Measurements from ENCODE around the gene NAA80. TPM values are rescaled to one million over a fixed set of nuclear protein-coding genes. Genes with fewer than 3 reads are reported as not detected.
A peak's percentile ranks its signal among the peaks of the same experiment; 100 is the strongest.

The NAA80 gene
- total and polyA plus RNA-seq, 2 of the 13 experiments (the other 11 are each of a cell fraction or from before 2014, with no cell fraction given): 3.4 to 8.7 TPM

- no peak for TF ChIP-seq IKZF4 (CRISPR knock-in tag; IDR thresholded peaks at IDR 0.05; ENCODE audit: borderline replicate concordance, low read depth, not compliant biosample characterization)
- peak; percentile 78; the same call in 1 of the 2 replicates for TF ChIP-seq ZNF124 (CRISPR knock-in tag; IDR thresholded peaks at IDR 0.05)
- TF ChIP-seq HES4 (CRISPR knock-in tag; IDR thresholded peaks at IDR 0.05; ENCODE audit: borderline replicate concordance): 0 out of 2 replicates have a peak, but pooled peaks have one; percentile 48
- TF ChIP-seq E2F2 (CRISPR knock-in tag; IDR thresholded peaks at IDR 0.05; ENCODE audit: borderline replicate concordance): peak; percentile 94; the same call in 1 of the 2 replicates
- peak; percentile 84 for TF ChIP-seq MXD4 (CRISPR knock-in tag; IDR thresholded peaks at IDR 0.05)
- no peak for TF ChIP-seq HNF1A (IDR thresholded peaks at IDR 0.05; ENCODE audit: low read depth)
- peak; percentile 82; the same call in 1 of the 2 replicates for TF ChIP-seq HNF1A (CRISPR knock-in tag; IDR thresholded peaks at IDR 0.05; ENCODE audit: borderline replicate concordance)
- peak; percentile 83; the same call in 1 of the 2 replicates for TF ChIP-seq YEATS2 (CRISPR knock-in tag; IDR thresholded peaks at IDR 0.05; ENCODE audit: borderline replicate concordance)
- TF ChIP-seq ZBTB42 (CRISPR knock-in tag; IDR thresholded peaks at IDR 0.05): no peak
- 0 out of 2 replicates have a peak, but pooled peaks have one; percentile 82 for TF ChIP-seq ZNF674 (CRISPR knock-in tag; IDR thresholded peaks at IDR 0.05; ENCODE audit: low read depth)
- peak; percentile 53 for TF ChIP-seq POGZ (CRISPR knock-in tag; IDR thresholded peaks at IDR 0.05)
- peak; percentile 100 for TF ChIP-seq SUZ12 (IDR thresholded peaks at IDR 0.05; ENCODE audit: low read depth, low read length)
- peak; percentile 70; the same call in 1 of the 2 replicates for TF ChIP-seq PRDM10 (CRISPR knock-in tag; IDR thresholded peaks at IDR 0.05; ENCODE audit: low read depth)
- TF ChIP-seq ZNF816 (CRISPR knock-in tag; IDR thresholded peaks at IDR 0.05; ENCODE audit: borderline replicate concordance): peak; percentile 4; the same call in 1 of the 2 replicates
- TF ChIP-seq TOPORS (CRISPR knock-in tag; IDR thresholded peaks at IDR 0.05): peak; percentile 12; the same call in 1 of the 2 replicates
- TF ChIP-seq XRCC5 (optimal IDR thresholded peaks at IDR 0.05; ENCODE audit: low read length): peak; percentile 86
- TF ChIP-seq ZNF547 (CRISPR knock-in tag; IDR thresholded peaks at IDR 0.05): peak; percentile 63; the same call in 1 of the 2 replicates
Observed at GRCh38 chr3:50292159-50293078, 6.8 kb downstream of the NAA80 start, which contains the start of gene IFRD2 (continued).
